ENCODE data around the gene KIAA1328.

DNA sequence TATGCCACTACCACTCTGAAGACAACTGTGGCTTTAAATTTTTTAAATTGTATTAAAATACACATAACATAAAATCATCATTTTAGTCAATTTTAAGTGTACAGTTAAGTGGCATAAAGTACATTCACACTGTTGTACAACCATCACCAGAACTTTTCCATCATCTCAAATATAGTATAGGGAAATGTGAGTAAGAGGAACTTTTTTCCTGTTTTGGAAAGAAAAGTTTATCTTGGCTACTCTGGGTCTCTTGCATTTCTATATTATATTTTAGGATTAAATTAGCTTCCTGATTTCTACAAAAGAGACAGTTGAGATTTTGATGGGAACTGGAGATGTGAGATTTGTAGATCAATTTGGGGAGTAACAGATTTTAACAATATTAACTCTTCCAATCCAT, 3.4 kb upstream of the KIAA1328 start:
- TF ChIP-seq, protein P1, sequence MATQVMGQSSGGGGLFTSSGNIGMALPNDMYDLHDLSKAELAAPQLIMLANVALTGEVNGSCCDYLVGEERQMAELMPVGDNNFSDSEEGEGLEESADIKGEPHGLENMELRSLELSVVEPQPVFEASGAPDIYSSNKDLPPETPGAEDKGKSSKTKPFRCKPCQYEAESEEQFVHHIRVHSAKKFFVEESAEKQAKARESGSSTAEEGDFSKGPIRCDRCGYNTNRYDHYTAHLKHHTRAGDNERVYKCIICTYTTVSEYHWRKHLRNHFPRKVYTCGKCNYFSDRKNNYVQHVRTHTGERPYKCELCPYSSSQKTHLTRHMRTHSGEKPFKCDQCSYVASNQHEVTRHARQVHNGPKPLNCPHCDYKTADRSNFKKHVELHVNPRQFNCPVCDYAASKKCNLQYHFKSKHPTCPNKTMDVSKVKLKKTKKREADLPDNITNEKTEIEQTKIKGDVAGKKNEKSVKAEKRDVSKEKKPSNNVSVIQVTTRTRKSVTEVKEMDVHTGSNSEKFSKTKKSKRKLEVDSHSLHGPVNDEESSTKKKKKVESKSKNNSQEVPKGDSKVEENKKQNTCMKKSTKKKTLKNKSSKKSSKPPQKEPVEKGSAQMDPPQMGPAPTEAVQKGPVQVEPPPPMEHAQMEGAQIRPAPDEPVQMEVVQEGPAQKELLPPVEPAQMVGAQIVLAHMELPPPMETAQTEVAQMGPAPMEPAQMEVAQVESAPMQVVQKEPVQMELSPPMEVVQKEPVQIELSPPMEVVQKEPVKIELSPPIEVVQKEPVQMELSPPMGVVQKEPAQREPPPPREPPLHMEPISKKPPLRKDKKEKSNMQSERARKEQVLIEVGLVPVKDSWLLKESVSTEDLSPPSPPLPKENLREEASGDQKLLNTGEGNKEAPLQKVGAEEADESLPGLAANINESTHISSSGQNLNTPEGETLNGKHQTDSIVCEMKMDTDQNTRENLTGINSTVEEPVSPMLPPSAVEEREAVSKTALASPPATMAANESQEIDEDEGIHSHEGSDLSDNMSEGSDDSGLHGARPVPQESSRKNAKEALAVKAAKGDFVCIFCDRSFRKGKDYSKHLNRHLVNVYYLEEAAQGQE (IDR thresholded peaks at IDR 0.05): no peak
- no peak for TF ChIP-seq RAD21 (IDR thresholded peaks at IDR 0.05)
- TF ChIP-seq, protein P2, sequence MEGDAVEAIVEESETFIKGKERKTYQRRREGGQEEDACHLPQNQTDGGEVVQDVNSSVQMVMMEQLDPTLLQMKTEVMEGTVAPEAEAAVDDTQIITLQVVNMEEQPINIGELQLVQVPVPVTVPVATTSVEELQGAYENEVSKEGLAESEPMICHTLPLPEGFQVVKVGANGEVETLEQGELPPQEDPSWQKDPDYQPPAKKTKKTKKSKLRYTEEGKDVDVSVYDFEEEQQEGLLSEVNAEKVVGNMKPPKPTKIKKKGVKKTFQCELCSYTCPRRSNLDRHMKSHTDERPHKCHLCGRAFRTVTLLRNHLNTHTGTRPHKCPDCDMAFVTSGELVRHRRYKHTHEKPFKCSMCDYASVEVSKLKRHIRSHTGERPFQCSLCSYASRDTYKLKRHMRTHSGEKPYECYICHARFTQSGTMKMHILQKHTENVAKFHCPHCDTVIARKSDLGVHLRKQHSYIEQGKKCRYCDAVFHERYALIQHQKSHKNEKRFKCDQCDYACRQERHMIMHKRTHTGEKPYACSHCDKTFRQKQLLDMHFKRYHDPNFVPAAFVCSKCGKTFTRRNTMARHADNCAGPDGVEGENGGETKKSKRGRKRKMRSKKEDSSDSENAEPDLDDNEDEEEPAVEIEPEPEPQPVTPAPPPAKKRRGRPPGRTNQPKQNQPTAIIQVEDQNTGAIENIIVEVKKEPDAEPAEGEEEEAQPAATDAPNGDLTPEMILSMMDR (IDR thresholded peaks at IDR 0.05; ENCODE audit: low read depth, low read length, missing input control): no peak
- no peak for TF ChIP-seq FOXA1 (IDR thresholded peaks at IDR 0.05)
- TF ChIP-seq TAF1 (conservative IDR thresholded peaks at IDR 0.05): no peak
- TF ChIP-seq JUND (IDR thresholded peaks at IDR 0.05): no peak
